HepG2 (cell line): ENCODE data around the gene VSX1. TPM values are rescaled to one million over a fixed set of nuclear protein-coding genes. Genes with fewer than 3 reads are reported as not detected.

Experiments
- ARHGAP35 ChIP-seq: sonication (generic); formaldehyde crosslinking; IDR thresholded peaks from 2 replicates; pipeline ENCODE4 v1.9.0; 2022; ENCODE audit warnings: mild to moderate bottlenecking, inconsistent platforms, moderate library complexity, missing genetic modification reagents, borderline replicate concordance
- CENPBD1 ChIP-seq: sonication (generic); formaldehyde crosslinking; IDR thresholded peaks from 2 replicates; pipeline ENCODE4 v1.8.0; 2022; ENCODE audit warnings: missing genetic modification reagents, low read depth, mild to moderate bottlenecking, borderline replicate concordance
- E2F5 ChIP-seq: sonication (generic); formaldehyde crosslinking; conservative IDR thresholded peaks from 2 replicates; pipeline ENCODE4 v1.4.0; 2020; ENCODE audit warnings: missing genetic modification reagents
- GLI4 ChIP-seq: sonication (generic); formaldehyde crosslinking; IDR thresholded peaks from 2 replicates; pipeline ENCODE4 v1.5.1; 2020; ENCODE audit warnings: missing genetic modification reagents, mild to moderate bottlenecking, moderate library complexity, borderline replicate concordance
- ISL2 ChIP-seq: sonication (generic); formaldehyde crosslinking; IDR thresholded peaks from 2 replicates; pipeline ENCODE4 v1.5.0; 2020; ENCODE audit warnings: missing genetic modification reagents
- MLXIP ChIP-seq: sonication (generic); formaldehyde crosslinking; IDR thresholded peaks from 2 replicates; pipeline ENCODE4 v1.9.0; 2021; ENCODE audit warnings: missing genetic modification reagents, borderline replicate concordance
- MYC ChIP-seq: sonication (generic); formaldehyde crosslinking; IDR thresholded peaks from 2 replicates; pipeline ENCODE4 v1.9.0; 2021; ENCODE audit warnings: missing genetic modification reagents, borderline replicate concordance
- MZF1 ChIP-seq: sonication (generic); formaldehyde crosslinking; IDR thresholded peaks from 2 replicates; pipeline ENCODE4 v1.8.1; 2023; ENCODE audit warnings: mild to moderate bottlenecking, missing genetic modification reagents, borderline replicate concordance
- NFIC ChIP-seq: IDR thresholded peaks from 2 replicates; pipeline ENCODE4 v1.6.1; 2012; ENCODE audit warnings: mild to moderate bottlenecking, low read length, inconsistent platforms
- ONECUT2 ChIP-seq: sonication (generic); formaldehyde crosslinking; IDR thresholded peaks from 2 replicates; pipeline ENCODE4 v1.4.0; 2020; ENCODE audit warnings: missing genetic modification reagents
- RARA ChIP-seq: IDR thresholded peaks from 2 replicates; pipeline ENCODE4 v1.6.1; 2016; ENCODE audit warnings: missing genetic modification reagents, missing compliant biosample characterization
- REXO4 ChIP-seq: sonication (generic); formaldehyde crosslinking; IDR thresholded peaks from 2 replicates; pipeline ENCODE4 v1.8.0; 2022; ENCODE audit warnings: missing genetic modification reagents, mild to moderate bottlenecking, borderline replicate concordance
- SMARCC2 ChIP-seq: fragments of 450-650 bp; IDR thresholded peaks from 2 replicates; pipeline ENCODE4 v1.6.1; 2017; ENCODE audit warnings: antibody characterized with exemption, mild to moderate bottlenecking
- SMARCE1 ChIP-seq: fragments of 450-650 bp; IDR thresholded peaks from 2 replicates; pipeline ENCODE4 v1.6.1; 2017; ENCODE audit warnings: borderline replicate concordance
- SOX6 ChIP-seq, 2 experiments: fragments of 450-650 bp in 1 of 2; sonication (generic) in 1 of 2; formaldehyde crosslinking in 1 of 2; IDR thresholded peaks; 2 replicates each; pipeline versions ENCODE4 v1.4.0 to v1.6.1; 2017 to 2020; ENCODE audit warnings: antibody characterized with exemption in 1 of 2, mild to moderate bottlenecking in 1 of 2, missing genetic modification reagents in 1 of 2
- SRSF4 ChIP-seq: fragments of 200-400 bp; formaldehyde crosslinking; IDR thresholded peaks from one replicate; pipeline ENCODE4 v1.6.1; 2018; ENCODE audit warnings: mild to moderate bottlenecking, low read depth, low read length, moderate library complexity; ENCODE audit not compliant: poor library complexity, severe bottlenecking
- THAP8 ChIP-seq: sonication (generic); formaldehyde crosslinking; IDR thresholded peaks from 2 replicates; pipeline ENCODE4 v1.5.1; 2020; ENCODE audit warnings: missing genetic modification reagents, mild to moderate bottlenecking, borderline replicate concordance
- ZBTB1 ChIP-seq: sonication (generic); formaldehyde crosslinking; IDR thresholded peaks from 2 replicates; pipeline ENCODE4 v1.4.0; 2020; ENCODE audit warnings: missing genetic modification reagents, borderline replicate concordance
- ZBTB10 ChIP-seq: sonication (generic); formaldehyde crosslinking; IDR thresholded peaks from 2 replicates; pipeline ENCODE4 v1.4.0; 2020; ENCODE audit warnings: missing genetic modification reagents, borderline replicate concordance
- ZBTB7A ChIP-seq: sonication (generic); formaldehyde crosslinking; IDR thresholded peaks from 2 replicates; pipeline ENCODE4 v1.8.0; 2022; ENCODE audit warnings: mild to moderate bottlenecking, missing genetic modification reagents
- ZNF674 ChIP-seq: sonication (generic); formaldehyde crosslinking; IDR thresholded peaks from 2 replicates; pipeline ENCODE4 v1.5.0; 2020; ENCODE audit warnings: low read depth, mild to moderate bottlenecking, missing genetic modification reagents
- polyA plus RNA-seq, 8 experiments: library from polyadenylated mRNA; depleted of rRNA in 3 of 8; stranded (reverse) in 7 of 8; unstranded in 1 of 8; fragments of >200 nt; fragmentation: Illumina TruSeq in 4 of 8; extraction: Trizol in 4 of 8; gene quantifications; 2 replicates each; pipeline versions ENCODE4 v1.2.1 to v1.2.3, GENCODE V29; 2011 to 2016; ENCODE audit warnings: low read depth in 4 of 8, missing spikeins in 1 of 8, mixed read lengths in 1 of 8; ENCODE audit not compliant: insufficient read depth in 1 of 8
- total RNA-seq, 5 experiments: library from RNA; depleted of rRNA; stranded (reverse); fragments of >200 nt; fragmentation: Illumina TruSeq; extraction: Trizol; gene quantifications; 2 replicates each; pipeline ENCODE4 v1.2.3, GENCODE V29; 2016; ENCODE audit warnings: low read depth in 1 of 5

VSX1 gene
- total and polyA plus RNA-seq, 2 of the 13 experiments (the other 11 are each of a cell fraction or from before 2014, with no cell fraction given): 0.04 TPM; not detected in 1

- TF ChIP-seq ZBTB10 (CRISPR knock-in tag): peak; percentile 74; the same call in 1 of the 2 replicates
- TF ChIP-seq SMARCC2: no peak
- TF ChIP-seq REXO4 (CRISPR knock-in tag): no peak
- TF ChIP-seq ARHGAP35 (CRISPR knock-in tag): peak; percentile 75; the same call in 1 of the 2 replicates
- no peak for TF ChIP-seq MZF1 (CRISPR knock-in tag)
- TF ChIP-seq THAP8 (CRISPR knock-in tag): no peak
- no peak for TF ChIP-seq E2F5 (CRISPR knock-in tag)
- TF ChIP-seq ZBTB1 (CRISPR knock-in tag): no peak
- peak; percentile 64; the same call in 1 of the 2 replicates for TF ChIP-seq MLXIP (CRISPR knock-in tag)
- no peak for TF ChIP-seq GLI4
- TF ChIP-seq SRSF4: no peak
- TF ChIP-seq SMARCE1: no peak
- TF ChIP-seq ISL2 (CRISPR knock-in tag): peak; percentile 42; the same call in 1 of the 2 replicates
- no peak for TF ChIP-seq ZNF674 (CRISPR knock-in tag)
- peak; percentile 68; the same call in 1 of the 2 replicates for TF ChIP-seq ZBTB7A (CRISPR knock-in tag)
- peak; percentile 72 for TF ChIP-seq MYC
- no peak for TF ChIP-seq SOX6 (IDR thresholded peaks at IDR 0.05)
- no peak for TF ChIP-seq SOX6 (CRISPR knock-in tag; IDR thresholded peaks at IDR 0.05)
- no peak for TF ChIP-seq NFIC
- no peak for TF ChIP-seq ONECUT2 (CRISPR knock-in tag)
- TF ChIP-seq CENPBD1 (CRISPR knock-in tag): no peak
- peak; percentile 12; the same call in 1 of the 2 replicates for TF ChIP-seq RARA (CRISPR knock-in tag)
Measured at GRCh38 chr20:25058051-25058846, 23.7 kb downstream of the VSX1 start, which contains the start of gene ACSS1 (continued).
